ENCODE results near the gene BANP.
"Not testable (repeated sequence)": the region's sequence is repeated elsewhere in the genome, so short reads cannot be mapped to it uniquely, and the experiment has no call there.

The BANP gene

DNA sequence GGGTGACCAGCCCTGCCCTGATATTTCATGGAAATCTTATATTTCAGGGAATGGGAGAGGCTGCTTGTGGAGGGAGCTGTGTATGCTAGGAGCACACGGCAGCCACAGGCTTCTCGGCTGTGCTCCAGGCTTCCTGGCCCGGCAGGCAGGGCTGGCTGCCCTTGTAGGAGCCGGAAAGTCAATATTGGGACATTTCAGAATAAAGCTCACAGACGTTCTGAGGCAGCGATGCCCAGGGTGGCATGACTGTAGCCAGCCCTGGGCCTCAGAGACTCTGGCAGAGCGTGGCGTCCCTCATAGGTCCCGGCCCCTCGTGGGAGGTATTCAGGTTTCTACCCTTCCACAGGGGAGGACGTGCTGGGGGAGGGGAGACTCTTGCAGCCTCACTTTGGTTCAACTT is 65.7 kb downstream of the BANP start:
- no peak for DNase-seq (ENCODE audit: extremely low read depth, low read depth)
- TF ChIP-seq, protein P1, sequence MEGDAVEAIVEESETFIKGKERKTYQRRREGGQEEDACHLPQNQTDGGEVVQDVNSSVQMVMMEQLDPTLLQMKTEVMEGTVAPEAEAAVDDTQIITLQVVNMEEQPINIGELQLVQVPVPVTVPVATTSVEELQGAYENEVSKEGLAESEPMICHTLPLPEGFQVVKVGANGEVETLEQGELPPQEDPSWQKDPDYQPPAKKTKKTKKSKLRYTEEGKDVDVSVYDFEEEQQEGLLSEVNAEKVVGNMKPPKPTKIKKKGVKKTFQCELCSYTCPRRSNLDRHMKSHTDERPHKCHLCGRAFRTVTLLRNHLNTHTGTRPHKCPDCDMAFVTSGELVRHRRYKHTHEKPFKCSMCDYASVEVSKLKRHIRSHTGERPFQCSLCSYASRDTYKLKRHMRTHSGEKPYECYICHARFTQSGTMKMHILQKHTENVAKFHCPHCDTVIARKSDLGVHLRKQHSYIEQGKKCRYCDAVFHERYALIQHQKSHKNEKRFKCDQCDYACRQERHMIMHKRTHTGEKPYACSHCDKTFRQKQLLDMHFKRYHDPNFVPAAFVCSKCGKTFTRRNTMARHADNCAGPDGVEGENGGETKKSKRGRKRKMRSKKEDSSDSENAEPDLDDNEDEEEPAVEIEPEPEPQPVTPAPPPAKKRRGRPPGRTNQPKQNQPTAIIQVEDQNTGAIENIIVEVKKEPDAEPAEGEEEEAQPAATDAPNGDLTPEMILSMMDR (IDR thresholded peaks at IDR 0.05; ENCODE audit: low read depth, low read length), result no peak

DNA sequence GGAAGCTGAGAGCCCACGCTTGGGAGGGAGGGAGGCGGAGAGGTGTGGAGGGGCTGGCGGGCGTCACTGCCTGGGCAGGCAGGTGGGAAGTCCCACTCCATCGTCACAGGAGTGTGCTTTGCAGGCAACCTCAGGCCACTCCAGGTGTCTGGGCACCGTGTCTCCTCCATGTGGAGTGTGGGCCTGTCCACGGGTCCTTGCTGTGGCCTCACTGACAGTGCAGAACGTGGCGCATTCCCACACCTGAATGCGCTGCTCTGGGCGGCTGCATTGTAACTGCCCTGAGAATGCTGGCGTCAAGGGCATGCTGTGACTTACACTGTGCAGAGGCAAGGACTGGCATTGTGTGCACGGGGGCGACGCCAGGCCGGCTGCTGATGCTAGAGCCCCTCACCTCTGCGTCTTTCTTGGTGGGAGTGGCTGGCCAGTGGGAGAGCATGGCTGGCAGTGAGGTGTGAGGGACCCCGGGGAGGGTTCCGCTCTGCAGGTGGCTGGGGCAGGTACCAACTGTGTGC is 66.4 kb downstream of the BANP start:
- TF ChIP-seq, protein P1 (IDR thresholded peaks at IDR 0.05; ENCODE audit: low read depth, low read length), result no peak
- DNase-seq (ENCODE audit: extremely low read depth, low read depth), result no peak

DNA sequence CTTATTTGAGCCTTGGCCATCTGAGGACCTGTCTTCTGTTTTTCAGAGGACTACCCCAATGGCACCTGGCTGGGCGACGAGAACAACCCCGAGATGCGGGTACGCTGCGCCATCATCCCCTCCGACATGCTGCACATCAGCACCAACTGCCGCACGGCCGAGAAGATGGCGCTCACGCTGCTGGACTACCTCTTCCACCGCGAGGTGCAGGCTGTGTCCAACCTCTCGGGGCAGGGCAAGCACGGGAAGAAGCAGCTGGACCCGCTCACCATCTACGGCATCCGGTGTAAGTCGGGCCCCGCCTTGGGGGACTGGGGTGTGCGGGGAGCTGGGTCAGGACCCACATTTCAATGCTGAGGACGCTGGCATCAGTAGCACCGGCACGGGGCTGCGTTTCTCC is 67.1 kb downstream of the BANP start:
- DNase-seq (ENCODE audit: extremely low read depth, low read depth), result not testable (repeated sequence)

DNA sequence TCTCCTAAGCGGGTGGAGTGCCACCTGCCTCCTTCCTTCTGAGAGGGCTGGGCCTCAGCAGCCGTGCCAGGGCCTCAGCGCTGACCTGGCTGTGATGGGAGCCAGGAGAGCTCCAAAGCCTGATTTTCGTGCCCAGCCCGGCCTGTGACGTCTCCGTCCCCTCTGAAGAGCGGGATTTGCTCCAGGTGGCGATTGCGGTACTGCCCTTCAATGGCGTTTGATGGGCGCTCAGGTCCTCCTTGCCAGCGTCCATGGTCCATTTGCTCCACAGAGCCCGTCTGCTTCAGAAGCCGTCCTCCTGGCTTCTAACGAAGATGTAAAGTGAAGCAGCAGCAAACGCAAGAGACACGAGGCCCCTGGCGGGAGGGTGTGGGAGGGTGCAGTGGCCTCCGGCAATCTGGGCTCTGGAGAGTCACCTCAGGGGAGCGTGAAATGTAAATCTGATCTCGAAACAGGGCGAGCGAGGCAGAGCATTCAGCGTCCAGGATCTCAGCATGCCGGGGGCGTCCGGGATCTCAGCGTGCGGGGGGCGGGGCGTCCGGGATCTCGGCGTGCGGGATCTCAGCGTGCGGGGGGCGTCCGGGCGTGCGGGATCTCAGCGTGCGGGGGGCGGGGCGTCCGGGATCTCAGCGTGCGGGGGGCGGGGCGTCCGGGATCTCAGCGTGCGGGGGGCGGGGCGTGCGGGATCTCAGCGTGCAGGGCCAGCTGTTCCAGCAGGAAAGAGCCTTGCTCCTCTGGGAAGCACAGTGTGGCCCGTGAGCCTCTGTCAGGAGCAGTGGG is 68.0 kb downstream of the BANP start:
- DNase-seq (ENCODE audit: extremely low read depth, low read depth), result not testable (repeated sequence)

GRCh38 chr16:88019821-88020515 is 68.7 kb downstream of the BANP start:
- TF ChIP-seq, protein P1 (IDR thresholded peaks at IDR 0.05; ENCODE audit: low read depth, low read length), result no peak
- no peak for DNase-seq (ENCODE audit: extremely low read depth, low read depth)

- TF ChIP-seq, protein P1 (IDR thresholded peaks at IDR 0.05; ENCODE audit: low read depth, low read length), result no peak
- no peak for DNase-seq (ENCODE audit: extremely low read depth, low read depth)
Observed at GRCh38 chr16:88020516-88020885, 69.3 kb downstream of the BANP start.

- DNase-seq (ENCODE audit: extremely low read depth, low read depth), result not testable (repeated sequence)
Observed at GRCh38 chr16:88021041-88021970, 70.1 kb downstream of the BANP start.

- TF ChIP-seq, protein P1 (IDR thresholded peaks at IDR 0.05; ENCODE audit: low read depth, low read length), result no peak
- DNase-seq (ENCODE audit: extremely low read depth, low read depth), result no peak
Observed at GRCh38 chr16:88022076-88023042, 71.1 kb downstream of the BANP start.

Measured in AG09319 (cell line).